OCI-LY3 (cell line): ENCODE measurements around the gene GSG1.

Experiments used
- EZH2phosphoT487 ChIP-seq: fragments of 200-600 bp; shearing (Covaris generic); IDR thresholded peaks from 2 replicates; pipeline ENCODE4 v1.6.1; 2018; ENCODE audit warnings: antibody characterized with exemption, mixed run types, low read depth
- TF ChIP-seq, protein P1 (sequence below): fragments of 200-600, 300-600 bp; sonication (generic); IDR thresholded peaks from 2 replicates; pipeline ENCODE4 v1.5.1; 2014; ENCODE audit warnings: antibody characterized with exemption, low read length, low read depth

DNA sequence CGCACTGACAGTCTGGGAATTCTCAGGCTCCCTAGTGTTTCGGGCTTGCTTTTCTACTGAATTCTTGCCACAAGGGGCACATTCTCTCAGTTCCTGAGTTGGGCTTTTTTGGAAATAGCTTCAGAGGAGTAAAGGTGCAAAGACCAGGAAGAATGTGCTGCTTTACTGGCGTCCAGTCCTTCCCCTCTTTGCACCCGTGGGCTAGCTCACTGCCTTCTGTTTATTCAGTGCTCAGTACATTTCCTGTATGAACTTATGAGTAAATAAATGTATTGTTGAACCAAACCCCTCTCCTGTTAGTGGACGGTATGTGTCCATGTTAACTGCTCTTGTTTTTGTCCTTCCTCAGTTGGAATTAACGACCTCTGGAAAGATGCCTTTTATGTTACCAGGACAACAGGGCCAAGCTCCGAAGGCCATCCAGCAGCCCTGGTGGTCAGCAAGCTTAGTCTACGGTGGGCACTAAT, 24.0 kb downstream of the GSG1 start:
- TF ChIP-seq, protein P1, sequence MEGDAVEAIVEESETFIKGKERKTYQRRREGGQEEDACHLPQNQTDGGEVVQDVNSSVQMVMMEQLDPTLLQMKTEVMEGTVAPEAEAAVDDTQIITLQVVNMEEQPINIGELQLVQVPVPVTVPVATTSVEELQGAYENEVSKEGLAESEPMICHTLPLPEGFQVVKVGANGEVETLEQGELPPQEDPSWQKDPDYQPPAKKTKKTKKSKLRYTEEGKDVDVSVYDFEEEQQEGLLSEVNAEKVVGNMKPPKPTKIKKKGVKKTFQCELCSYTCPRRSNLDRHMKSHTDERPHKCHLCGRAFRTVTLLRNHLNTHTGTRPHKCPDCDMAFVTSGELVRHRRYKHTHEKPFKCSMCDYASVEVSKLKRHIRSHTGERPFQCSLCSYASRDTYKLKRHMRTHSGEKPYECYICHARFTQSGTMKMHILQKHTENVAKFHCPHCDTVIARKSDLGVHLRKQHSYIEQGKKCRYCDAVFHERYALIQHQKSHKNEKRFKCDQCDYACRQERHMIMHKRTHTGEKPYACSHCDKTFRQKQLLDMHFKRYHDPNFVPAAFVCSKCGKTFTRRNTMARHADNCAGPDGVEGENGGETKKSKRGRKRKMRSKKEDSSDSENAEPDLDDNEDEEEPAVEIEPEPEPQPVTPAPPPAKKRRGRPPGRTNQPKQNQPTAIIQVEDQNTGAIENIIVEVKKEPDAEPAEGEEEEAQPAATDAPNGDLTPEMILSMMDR = no peak
- TF ChIP-seq EZH2phosphoT487 = no peak
